ENCODE measurements around the gene NOS3. TPM values are rescaled to one million over a fixed set of nuclear protein-coding genes. Genes with fewer than 3 reads are reported as not detected.

NOS3 gene
- total RNA-seq, 1 donor from 2014 or later: 1.8 TPM

DNA sequence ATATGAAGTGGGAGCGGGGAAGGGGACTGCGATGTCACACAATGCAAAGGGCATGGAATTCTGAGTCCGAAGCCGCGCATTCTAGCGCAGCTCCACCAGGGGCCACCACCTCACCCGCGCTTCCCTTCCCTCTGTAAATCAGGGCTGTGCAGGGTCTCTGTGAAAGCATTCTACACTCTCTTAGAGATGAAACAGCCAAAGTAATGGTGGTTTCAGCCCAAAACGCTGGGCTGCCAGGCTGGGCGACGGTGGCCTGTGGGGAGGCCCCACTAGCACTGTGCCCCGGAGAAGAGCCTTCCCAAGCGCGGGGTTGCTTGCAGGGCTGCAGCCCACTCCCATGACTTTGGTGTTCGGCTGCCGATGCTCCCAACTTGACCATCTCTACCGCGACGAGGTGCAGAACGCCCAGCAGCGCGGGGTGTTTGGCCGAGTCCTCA lies 22.1 kb downstream of the NOS3 start:
- no peak for TF ChIP-seq EZH2 (IDR thresholded peaks at IDR 0.05; ENCODE audit: insufficient read depth, low read length)
- TF ChIP-seq, protein P1, sequence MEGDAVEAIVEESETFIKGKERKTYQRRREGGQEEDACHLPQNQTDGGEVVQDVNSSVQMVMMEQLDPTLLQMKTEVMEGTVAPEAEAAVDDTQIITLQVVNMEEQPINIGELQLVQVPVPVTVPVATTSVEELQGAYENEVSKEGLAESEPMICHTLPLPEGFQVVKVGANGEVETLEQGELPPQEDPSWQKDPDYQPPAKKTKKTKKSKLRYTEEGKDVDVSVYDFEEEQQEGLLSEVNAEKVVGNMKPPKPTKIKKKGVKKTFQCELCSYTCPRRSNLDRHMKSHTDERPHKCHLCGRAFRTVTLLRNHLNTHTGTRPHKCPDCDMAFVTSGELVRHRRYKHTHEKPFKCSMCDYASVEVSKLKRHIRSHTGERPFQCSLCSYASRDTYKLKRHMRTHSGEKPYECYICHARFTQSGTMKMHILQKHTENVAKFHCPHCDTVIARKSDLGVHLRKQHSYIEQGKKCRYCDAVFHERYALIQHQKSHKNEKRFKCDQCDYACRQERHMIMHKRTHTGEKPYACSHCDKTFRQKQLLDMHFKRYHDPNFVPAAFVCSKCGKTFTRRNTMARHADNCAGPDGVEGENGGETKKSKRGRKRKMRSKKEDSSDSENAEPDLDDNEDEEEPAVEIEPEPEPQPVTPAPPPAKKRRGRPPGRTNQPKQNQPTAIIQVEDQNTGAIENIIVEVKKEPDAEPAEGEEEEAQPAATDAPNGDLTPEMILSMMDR (IDR thresholded peaks at IDR 0.05; ENCODE audit: insufficient read depth, low read depth, low read length): peak; percentile 54
- no peak for FAIRE-seq
- H3K4me2 ChIP-seq (ENCODE audit: low read length): peak overlapping the region; percentile 86

DNA sequence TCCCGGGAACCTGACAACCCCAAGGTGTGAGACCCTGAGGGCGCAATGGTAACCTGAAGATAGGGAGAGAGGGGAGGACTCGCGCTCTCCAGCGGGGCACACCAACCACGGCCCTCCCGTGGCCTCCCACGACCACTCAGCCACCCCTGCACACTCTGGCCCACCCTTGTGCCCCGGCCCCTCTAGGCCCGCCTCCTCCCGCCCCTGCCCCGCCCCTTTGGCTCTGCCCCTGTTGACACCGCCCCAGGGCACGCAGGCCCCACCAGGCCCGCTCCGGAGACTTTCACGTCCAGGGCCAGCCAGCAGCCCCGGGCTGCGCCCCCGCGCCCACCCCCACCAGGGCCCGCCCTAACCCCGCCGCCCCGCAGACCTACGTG lies 22.5 kb downstream of the NOS3 start:
- Mint-ChIP-seq H3K4me1 (ENCODE audit: low read depth, unreplicated experiment) (peaks cover 15% of the 10 kb centered on the region), H3K9me3 (ENCODE audit: unreplicated experiment) (peaks cover 2% of the 10 kb centered on the region), H3K36me3 (ENCODE audit: low read depth, unreplicated experiment) (peaks cover 12% of the 10 kb centered on the region), H3K27ac (ENCODE audit: unreplicated experiment) (no peak overlapping the region), H3K4me3 (ENCODE audit: unreplicated experiment) (no peak overlapping the region), H3K27me3 (ENCODE audit: low read depth, unreplicated experiment) (peaks cover 44% of the 10 kb centered on the region)
- Histone ChIP-seq H3K4me3 (ENCODE audit: insufficient read depth, low read depth, low read length) (no peak overlapping the region), H3K4me1 (ENCODE audit: insufficient read depth, low read length) (peaks cover 17% of the 10 kb centered on the region), H3K27me3 (ENCODE audit: insufficient read depth, low read length) (peaks cover 12% of the 10 kb centered on the region), H2AFZ (ENCODE audit: low read depth, low read length) (peak overlapping the region; percentile 94), H3K9me3 (ENCODE audit: insufficient read depth, low read depth, low read length) (no peaks in the 10 kb centered on the region), H3K9ac (ENCODE audit: low read length) (no peak overlapping the region), H3K4me2 (ENCODE audit: low read length) (peak overlapping the region; percentile 86), H3K36me3 (ENCODE audit: insufficient read depth, low read length) (no peaks in the 10 kb centered on the region), H4K20me1 (ENCODE audit: insufficient read depth, low read length) (no peaks in the 10 kb centered on the region), H3K27ac (ENCODE audit: low read depth, low read length) (no peak overlapping the region), H3K79me2 (ENCODE audit: insufficient read depth, low read length) (no peaks in the 10 kb centered on the region)
- no peak for DNase-seq (ENCODE audit: low read depth)
- TF ChIP-seq EZH2 (IDR thresholded peaks at IDR 0.05; ENCODE audit: insufficient read depth, low read length): no peak
- TF ChIP-seq, protein P1 (IDR thresholded peaks at IDR 0.05; ENCODE audit: insufficient read depth, low read depth, low read length): no peak
- FAIRE-seq: no peak

More for the DNA sequence above, 22.1 kb downstream of the NOS3 start:
- no peak overlapping the region for H3K4me3 ChIP-seq (ENCODE audit: insufficient read depth, low read depth, low read length)
- H3K27ac ChIP-seq (ENCODE audit: low read depth, low read length): no peak overlapping the region
- no peaks in the 10 kb centered on the region for H4K20me1 ChIP-seq (ENCODE audit: insufficient read depth, low read length)
- peaks cover 11% of the 10 kb centered on the region for H3K27me3 ChIP-seq (ENCODE audit: insufficient read depth, low read length)
- H2AFZ ChIP-seq (ENCODE audit: low read depth, low read length): peak overlapping the region; percentile 50
- H3K79me2 ChIP-seq (ENCODE audit: insufficient read depth, low read length): no peaks in the 10 kb centered on the region
- H3K4me1 ChIP-seq (ENCODE audit: insufficient read depth, low read length): peaks cover 13% of the 10 kb centered on the region
- Mint-ChIP-seq H3K9me3 (ENCODE audit: unreplicated experiment) (peaks cover 2% of the 10 kb centered on the region), H3K27ac (ENCODE audit: unreplicated experiment) (no peak overlapping the region), H3K4me1 (ENCODE audit: low read depth, unreplicated experiment) (peaks cover 15% of the 10 kb centered on the region), H3K36me3 (ENCODE audit: low read depth, unreplicated experiment) (peaks cover 12% of the 10 kb centered on the region), H3K4me3 (ENCODE audit: unreplicated experiment) (no peak overlapping the region), H3K27me3 (ENCODE audit: low read depth, unreplicated experiment) (peaks cover 43% of the 10 kb centered on the region)
- H3K9ac ChIP-seq (ENCODE audit: low read length): no peak overlapping the region
- no peak for DNase-seq (ENCODE audit: low read depth)
- H3K36me3 ChIP-seq (ENCODE audit: insufficient read depth, low read length): no peaks in the 10 kb centered on the region
- no peaks in the 10 kb centered on the region for H3K9me3 ChIP-seq (ENCODE audit: insufficient read depth, low read depth, low read length)

DNA sequence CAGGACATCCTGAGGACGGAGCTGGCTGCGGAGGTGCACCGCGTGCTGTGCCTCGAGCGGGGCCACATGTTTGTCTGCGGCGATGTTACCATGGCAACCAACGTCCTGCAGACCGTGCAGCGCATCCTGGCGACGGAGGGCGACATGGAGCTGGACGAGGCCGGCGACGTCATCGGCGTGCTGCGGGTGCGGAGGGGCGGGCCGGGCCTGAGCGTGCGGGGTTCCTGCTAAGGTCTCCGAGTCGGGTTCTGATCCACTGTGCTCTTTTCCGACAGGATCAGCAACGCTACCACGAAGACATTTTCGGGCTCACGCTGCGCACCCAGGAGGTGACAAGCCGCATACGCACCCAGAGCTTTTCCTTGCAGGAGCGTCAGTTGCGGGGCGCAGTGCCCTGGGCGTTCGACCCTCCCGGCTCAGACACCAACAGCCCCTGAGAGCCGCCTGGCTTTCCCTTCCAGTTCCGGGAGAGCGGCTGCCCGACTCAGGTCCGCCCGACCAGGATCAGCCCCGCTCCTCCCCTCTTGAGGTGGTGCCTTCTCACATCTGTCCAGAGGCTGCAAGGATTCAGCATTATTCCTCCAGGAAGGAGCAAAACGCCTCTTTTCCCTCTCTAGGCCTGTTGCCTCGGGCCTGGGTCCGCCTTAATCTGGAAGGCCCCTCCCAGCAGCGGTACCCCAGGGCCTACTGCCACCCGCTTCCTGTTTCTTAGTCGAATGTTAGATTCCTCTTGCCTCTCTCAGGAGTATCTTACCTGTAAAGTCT lies 23.1 kb downstream of the NOS3 start:
- no peak overlapping the region for H3K4me3 Mint-ChIP-seq (ENCODE audit: unreplicated experiment)
- Histone ChIP-seq H3K79me2 (ENCODE audit: insufficient read depth, low read length) (no peaks in the 10 kb centered on the region), H3K4me3 (ENCODE audit: insufficient read depth, low read depth, low read length) (peak overlapping the region; percentile 55), H3K27me3 (ENCODE audit: insufficient read depth, low read length) (peaks cover 14% of the 10 kb centered on the region), H2AFZ (ENCODE audit: low read depth, low read length) (peak overlapping the region; percentile 94), H3K4me1 (ENCODE audit: insufficient read depth, low read length) (peaks cover 22% of the 10 kb centered on the region), H3K36me3 (ENCODE audit: insufficient read depth, low read length) (no peaks in the 10 kb centered on the region), H3K9ac (ENCODE audit: low read length) (peak overlapping the region; percentile 53), H3K27ac (ENCODE audit: low read depth, low read length) (no peak overlapping the region), H3K9me3 (ENCODE audit: insufficient read depth, low read depth, low read length) (no peaks in the 10 kb centered on the region), H4K20me1 (ENCODE audit: insufficient read depth, low read length) (no peaks in the 10 kb centered on the region), H3K4me2 (ENCODE audit: low read length) (peak overlapping the region; percentile 86)
- DNase-seq (ENCODE audit: low read depth) (peak; percentile 44), FAIRE-seq (no peak)
- H3K36me3 Mint-ChIP-seq (ENCODE audit: low read depth, unreplicated experiment): peaks cover 12% of the 10 kb centered on the region
- peak; percentile 65 for TF ChIP-seq EZH2 (IDR thresholded peaks at IDR 0.05; ENCODE audit: insufficient read depth, low read length)
- TF ChIP-seq, protein P1 (IDR thresholded peaks at IDR 0.05; ENCODE audit: insufficient read depth, low read depth, low read length): no peak
- H3K4me1 Mint-ChIP-seq (ENCODE audit: low read depth, unreplicated experiment): peaks cover 15% of the 10 kb centered on the region
- H3K9me3 Mint-ChIP-seq (ENCODE audit: unreplicated experiment): peaks cover 2% of the 10 kb centered on the region
- H3K27me3 Mint-ChIP-seq (ENCODE audit: low read depth, unreplicated experiment): peaks cover 47% of the 10 kb centered on the region
- no peak overlapping the region for H3K27ac Mint-ChIP-seq (ENCODE audit: unreplicated experiment)

Data from astrocyte (in vitro differentiated cells and primary cell).